ENCODE measurements around the gene DNAJC6. TPM values are rescaled to one million over a fixed set of nuclear protein-coding genes. Genes with fewer than 3 reads are reported as not detected.

The DNAJC6 gene
- total RNA-seq, 1 experiment from 2014 or later: 4.0 TPM

GRCh38 chr1:65420590-65421350 is 111.4 kb downstream of the DNAJC6 start, which contains the start of the genes LEPR and LEPROT:
Gene LEPR, plus strand, starts transcription at chr1:65420668. Its CDS starts 144,898 bp downstream, at chr1:65565566.
Gene LEPROT, plus strand, starts transcription at chr1:65420668. Its CDS starts 57 bp downstream, at chr1:65420725.
- Histone ChIP-seq H3K4me1 (ENCODE audit: control insufficient read depth, insufficient read depth, low read length) (peaks cover 38% of the 10 kb centered on the region), H3K9me3 (ENCODE audit: control insufficient read depth, insufficient read depth, low read depth, low read length) (no peaks in the 10 kb centered on the region), H3K27me3 (ENCODE audit: control insufficient read depth, insufficient read depth, low read length) (no peaks in the 10 kb centered on the region), H3K4me3 (ENCODE audit: low read depth in 2 of 2, low read length in 2 of 2) (peak within 1 kb of the TSS; percentile 82 to 99), H3K36me3 (ENCODE audit: control insufficient read depth, insufficient read depth, low read length) (peaks cover 3% of the 10 kb centered on the region; the same call in 1 of the 2 replicates), H3K27ac (ENCODE audit: low read length) (peak within 1 kb of the TSS; percentile 88)
- TF ChIP-seq TCF7L2 (IDR thresholded peaks at IDR 0.05; ENCODE audit: low read depth, low read length): no peak
- TF ChIP-seq POLR2AphosphoS5 (IDR thresholded peaks at IDR 0.05; ENCODE audit: low read depth, low read length): peak; percentile 72
- TF ChIP-seq CTCF (IDR thresholded peaks at IDR 0.05): no peak
- TF ChIP-seq REST (IDR thresholded peaks at IDR 0.05; ENCODE audit: insufficient read depth in 1 of 2, low read depth in 2 of 2, low read length in 1 of 2): 0 out of 4 replicates have a peak, but pooled peaks of 1 of the 2 experiments have one; percentile 17
- TF ChIP-seq SIN3A (IDR thresholded peaks at IDR 0.05; ENCODE audit: borderline replicate concordance, insufficient read depth, low read depth, low read length): 0 out of 2 replicates have a peak, but pooled peaks have one; percentile 67
- intact Hi-C loops (cut with micrococcal nuclease; ENCODE audit: unreplicated experiment): loop anchor here (10.0 kb wide), 2 partner anchors 186 to 356 kb away; no protein-coding TSS in a partner anchor
- ChIA-PET CTCF (interaction anchor here (0.7 to 0.8 kb wide), 2 partner anchors 39 to 184 kb away, joined by 4 read pairs; no protein-coding TSS in a partner anchor), POLR2A (interaction anchor here (0.6 kb wide), 1 partner anchor 190 kb away, joined by 7 read pairs; no protein-coding TSS in a partner anchor)
- peak; percentile 81; the same call in 1 of the 2 replicates for ATAC-seq
- DNase-seq (ENCODE audit: low read depth, low spot score): no peak
- in situ Hi-C loops (cut with HindIII; ENCODE audit: low pct_unique_long_range_greater_than_20kb, low sequenced_read_pairs): no loop called here
- BruUV-seq (replicated peaks): no TSS peak

- Histone ChIP-seq H3K36me3 (ENCODE audit: control insufficient read depth, insufficient read depth, low read length) (peaks cover 3% of the 10 kb centered on the region), H3K4me1 (ENCODE audit: control insufficient read depth, insufficient read depth, low read length) (peaks cover 38% of the 10 kb centered on the region), H3K27ac (ENCODE audit: low read length) (peak overlapping the region; percentile 88), H3K4me3 (ENCODE audit: low read depth in 2 of 2, low read length in 2 of 2) (peak overlapping the region; percentile 74 to 99), H3K27me3 (ENCODE audit: control insufficient read depth, insufficient read depth, low read length) (no peaks in the 10 kb centered on the region), H3K9me3 (ENCODE audit: control insufficient read depth, insufficient read depth, low read depth, low read length) (no peaks in the 10 kb centered on the region)
- ChIA-PET CTCF (no interaction called here), POLR2A (no interaction called here)
- in situ Hi-C loops (cut with HindIII; ENCODE audit: low pct_unique_long_range_greater_than_20kb, low sequenced_read_pairs): no loop called here
- intact Hi-C loops (cut with micrococcal nuclease; ENCODE audit: unreplicated experiment): loop anchor here (10.0 kb wide), 2 partner anchors 187 to 357 kb away; no protein-coding TSS in a partner anchor
- DNase-seq (ENCODE audit: low read depth, low spot score) (no peak), ATAC-seq (no peak)
- no TSS peak for BruUV-seq (replicated peaks)
- TF ChIP-seq TCF7L2 (IDR thresholded peaks at IDR 0.05; ENCODE audit: low read depth, low read length): no peak
- no peak for TF ChIP-seq CTCF (IDR thresholded peaks at IDR 0.05)
- no peak for TF ChIP-seq SIN3A (IDR thresholded peaks at IDR 0.05; ENCODE audit: borderline replicate concordance, insufficient read depth, low read depth, low read length)
- TF ChIP-seq POLR2AphosphoS5 (IDR thresholded peaks at IDR 0.05; ENCODE audit: low read depth, low read length): no peak
- no peak for TF ChIP-seq REST (IDR thresholded peaks at IDR 0.05; ENCODE audit: insufficient read depth in 1 of 2, low read depth in 2 of 2, low read length in 1 of 2)
These were observed 112.1 kb downstream of the DNAJC6 start for GRCh38 chr1:65421351-65422025.
